Measurements from ENCODE around the gene SHANK3.

SHANK3 gene

GRCh38 chr22:50714631-50715179, 42.1 kb downstream of the SHANK3 start:
- no peak for DNase-seq

- no peak for DNase-seq
Observed at GRCh38 chr22:50715250-50715649, 42.6 kb downstream of the SHANK3 start.

- no peak for DNase-seq
Observed at GRCh38 chr22:50715776-50716175, 43.2 kb downstream of the SHANK3 start.

- DNase-seq: no peak
Observed at GRCh38 chr22:50716290-50717024, 43.8 kb downstream of the SHANK3 start.

GRCh38 chr22:50717709-50718351, 45.2 kb downstream of the SHANK3 start:
- no peak for DNase-seq

- DNase-seq: no peak
Observed at GRCh38 chr22:50718352-50718709, 45.7 kb downstream of the SHANK3 start.

- no peak for DNase-seq
Observed at GRCh38 chr22:50719814-50720300, 47.2 kb downstream of the SHANK3 start.

- no peak for DNase-seq
Observed at GRCh38 chr22:50720301-50721256, 48.0 kb downstream of the SHANK3 start.

GRCh38 chr22:50721257-50721844, 48.7 kb downstream of the SHANK3 start:
- no peak for DNase-seq

- DNase-seq: no peak
Observed at GRCh38 chr22:50722048-50722701, 49.6 kb downstream of the SHANK3 start.

All from NCI-H1092 treated with DMSO at 0.1 percent for 48 hours (cell line).